Upper lobe of left lung (tissue), 6 donors: ENCODE data around the gene MSTN. TPM values are rescaled to one million over a fixed set of nuclear protein-coding genes. Genes with fewer than 3 reads are reported as not detected.
A peak's percentile ranks its signal among the peaks of the same experiment; 100 is the strongest.

Experiments used
- ATAC-seq, 2 donors: fragments of 200-7000 bp; cut with Tn5 transposase; one replicate each; pipeline ENCODE4 v1.9.1; 2022; ENCODE audit warnings: mild to moderate bottlenecking in 2 of 2, moderate library complexity in 2 of 2; ENCODE audit not compliant: low FRiP score in 2 of 2
- DNase-seq, 2 donors: peaks; one replicate each; pipeline ENCODE4 v3.0.0-alpha.2; 2019 to 2020
- H3K27ac ChIP-seq, 4 donors: fragments of 200-600 bp; sonication (generic); one replicate each; pipeline ENCODE4 v1.5.1; 2016 to 2019
- H3K27me3 ChIP-seq, 4 donors: fragments of 200-600 bp; sonication (generic); one replicate each; pipeline ENCODE4 v1.5.1; 2017 to 2019
- H3K36me3 ChIP-seq, 4 donors: fragments of 200-600 bp; sonication (generic); one replicate each; pipeline ENCODE4 v1.5.1; 2016 to 2019
- H3K4me1 ChIP-seq, 4 donors: fragments of 200-600 bp; sonication (generic); one replicate each; pipeline ENCODE4 v1.5.1; 2018 to 2019
- H3K4me3 ChIP-seq, 4 donors: fragments of 200-600 bp; sonication (generic); one replicate each; pipeline ENCODE4 v1.5.1; 2017 to 2019; ENCODE audit warnings: mild to moderate bottlenecking in 2 of 4, moderate library complexity in 1 of 4
- H3K9me3 ChIP-seq, 4 donors: fragments of 200-600 bp; sonication (generic); one replicate each; pipeline ENCODE4 v1.5.1; 2018 to 2019
- CTCF ChIP-seq, 6 experiments: fragments of 450-650 bp in 4 of 6; fragments of 200-600 bp in 2 of 6; sonication (generic) in 2 of 6; IDR thresholded peaks; one replicate each; pipeline ENCODE4 v1.5.1; 2016 to 2019; ENCODE audit warnings: antibody characterized with exemption in 6 of 6
- EP300 ChIP-seq, 4 donors: sonication (generic); formaldehyde crosslinking; IDR thresholded peaks; one replicate each; pipeline ENCODE4 v1.5.1; 2017; ENCODE audit warnings: antibody characterized with exemption in 4 of 4, control low read depth in 2 of 4
- POLR2A ChIP-seq, 4 donors: fragments of 450-650 bp; IDR thresholded peaks; one replicate each; pipeline ENCODE4 v1.5.1; 2016 to 2017; ENCODE audit warnings: antibody characterized with exemption in 4 of 4, mild to moderate bottlenecking in 2 of 4
- POLR2AphosphoS5 ChIP-seq, 2 donors: sonication (generic); formaldehyde crosslinking; IDR thresholded peaks; one replicate each; pipeline ENCODE4 v1.5.1; 2017; ENCODE audit warnings: antibody characterized with exemption in 2 of 2
- WGBS, 2 donors: methylation state at CpG; one replicate each; pipeline ENCODE4 v1.1.5; 2017 to 2018; 5-methylcytosine and 5-hydroxymethylcytosine counted together
- total RNA-seq, 6 donors: library from RNA; depleted of rRNA in 4 of 6; stranded (reverse); fragments of >200 nt in 4 of 6; gene quantifications; one replicate each; pipeline versions ENCODE4 v1.1.0 to v1.2.1, GENCODE V29; 2016 to 2021
- donor health status: DM: no; HTN: no; CAD: no; lungs with moderate emphysema.
- donor health status: DM: no; HTN: yes; CAD: no; lungs with severe emphysema.

MSTN gene
- total RNA-seq, 6 donors from 2014 or later, result 0.13 to 0.39 (median 0.33) TPM; not detected in 3

GRCh38 chr2:190097115-190097514, 34.6 kb upstream of the MSTN start:
- Histone ChIP-seq H3K4me1 (no peaks in the 10 kb centered on the region), H3K27ac (no peak overlapping the region), H3K9me3 (peaks cover 0 to 5% (median 0%) of the 10 kb centered on the region in 4 donors), H3K36me3 (no peaks in the 10 kb centered on the region), H3K27me3 (no peaks in the 10 kb centered on the region), H3K4me3 (no peak overlapping the region)
- DNase-seq (no peak), ATAC-seq (no peak)
- TF ChIP-seq POLR2A (IDR thresholded peaks at IDR 0.05) (no peak), CTCF (IDR thresholded peaks at IDR 0.05) (no peak), POLR2AphosphoS5 (IDR thresholded peaks at IDR 0.05) (no peak), EP300 (IDR thresholded peaks at IDR 0.05) (no peak)
- 94 to 100% methylated on average over 1 of the region's 1 CpG for WGBS, 2 donors

- Histone ChIP-seq H3K36me3 (no peaks in the 10 kb centered on the region), H3K27me3 (no peaks in the 10 kb centered on the region), H3K9me3 (peaks cover 0 to 5% (median 0%) of the 10 kb centered on the region in 4 donors), H3K4me1 (no peaks in the 10 kb centered on the region), H3K4me3 (no peak overlapping the region), H3K27ac (no peak overlapping the region)
- 37 to 49% methylated on average over 3 of the region's 3 CpGs for WGBS, 2 donors
- ATAC-seq (no peak), DNase-seq (no peak)
- no peak for TF ChIP-seq POLR2AphosphoS5 (IDR thresholded peaks at IDR 0.05)
- no peak for TF ChIP-seq CTCF (IDR thresholded peaks at IDR 0.05)
Measured at GRCh38 chr2:190094316-190094871, 31.9 kb upstream of the MSTN start.

- 45 to 64% methylated on average over 3 of the region's 3 CpGs for WGBS, 2 donors
- H3K36me3 ChIP-seq, result no peaks in the 10 kb centered on the region
- H3K9me3 ChIP-seq, result peaks cover 0 to 3% (median 0%) of the 10 kb centered on the region in 4 donors
- no peaks in the 10 kb centered on the region for H3K4me1 ChIP-seq
- no peaks in the 10 kb centered on the region for H3K27me3 ChIP-seq
- ATAC-seq, result peak in 1 of 2 donors; percentile 62
- H3K4me3 ChIP-seq, result no peak overlapping the region
- no peak overlapping the region for H3K27ac ChIP-seq
- TF ChIP-seq POLR2A (IDR thresholded peaks at IDR 0.05) (no peak), EP300 (IDR thresholded peaks at IDR 0.05) (no peak), POLR2AphosphoS5 (IDR thresholded peaks at IDR 0.05) (peak in 1 of 2 donors; percentile 29), CTCF (IDR thresholded peaks at IDR 0.05) (no peak)
- peak in 1 of 2 donors; percentile 58 for DNase-seq
Measured at GRCh38 chr2:190093793-190094192, 31.3 kb upstream of the MSTN start.

- Histone ChIP-seq H3K9me3 (no peaks in the 10 kb centered on the region), H3K27me3 (no peaks in the 10 kb centered on the region), H3K4me1 (no peaks in the 10 kb centered on the region), H3K27ac (no peak overlapping the region), H3K36me3 (no peaks in the 10 kb centered on the region), H3K4me3 (no peak overlapping the region)
- ATAC-seq (no peak), DNase-seq (no peak)
- TF ChIP-seq CTCF (IDR thresholded peaks at IDR 0.05) (no peak), POLR2A (IDR thresholded peaks at IDR 0.05) (no peak), EP300 (IDR thresholded peaks at IDR 0.05) (no peak), POLR2AphosphoS5 (IDR thresholded peaks at IDR 0.05) (no peak)
- WGBS, 2 donors, result 87 to 93% methylated on average over 2 of the region's 2 CpGs
Measured at GRCh38 chr2:190090148-190090547, 27.6 kb upstream of the MSTN start.

GRCh38 chr2:190088917-190089316, 26.4 kb upstream of the MSTN start:
- TF ChIP-seq EP300 (IDR thresholded peaks at IDR 0.05) (no peak), POLR2AphosphoS5 (IDR thresholded peaks at IDR 0.05) (no peak), CTCF (IDR thresholded peaks at IDR 0.05) (peak; percentile 35 to 69 (median 53)), POLR2A (IDR thresholded peaks at IDR 0.05) (no peak)
- Histone ChIP-seq H3K36me3 (no peaks in the 10 kb centered on the region), H3K4me3 (no peak overlapping the region), H3K9me3 (no peaks in the 10 kb centered on the region), H3K27ac (no peak overlapping the region), H3K27me3 (no peaks in the 10 kb centered on the region), H3K4me1 (no peaks in the 10 kb centered on the region)
- WGBS, 2 donors, result 1 to 32% methylated on average over 4 of the region's 4 CpGs
- ATAC-seq, result peak in 1 of 2 donors; percentile 84
- no peak for DNase-seq
